NCI-H2196 (cell line): ENCODE results near the gene KDM4F.

ENCODE experiments used
- DNase-seq: peaks from one replicate; lab custom pipeline; 2025; ENCODE audit not compliant: unreplicated experiment; lab: John Stamatoyannopoulos, UW

The KDM4F gene

GRCh38 chr11:95089620-95090542, 40.7 kb downstream of the KDM4F start, which contains the start of gene ENDOD1:
TSS of gene ENDOD1 (plus strand) at chr11:95089846. CDS start at chr11:95089928, 82 bp downstream.
- DNase-seq, result peak; percentile 72

GRCh38 chr11:95091663-95092180, 42.5 kb downstream of the KDM4F start:
- DNase-seq, result no peak

GRCh38 chr11:95092549-95093324, 43.5 kb downstream of the KDM4F start:
- no peak for DNase-seq

GRCh38 chr11:95093548-95093947, 44.3 kb downstream of the KDM4F start:
- DNase-seq, result no peak

- DNase-seq, result no peak
Measured at GRCh38 chr11:95095858-95096587, 46.8 kb downstream of the KDM4F start.

GRCh38 chr11:95097209-95097608, 48.0 kb downstream of the KDM4F start:
- no peak for DNase-seq

GRCh38 chr11:95098826-95099225, 49.6 kb downstream of the KDM4F start:
- no peak for DNase-seq

- DNase-seq, result no peak
Measured at GRCh38 chr11:95100191-95100648, 51.0 kb downstream of the KDM4F start.
